ENCODE results near the gene BRAF. TPM values are rescaled to one million over a fixed set of nuclear protein-coding genes. Genes with fewer than 3 reads are reported as not detected.
A peak's percentile ranks its signal among the peaks of the same experiment; 100 is the strongest.
"Not testable (repeated sequence)": the region's sequence is repeated elsewhere in the genome, so short reads cannot be mapped to it uniquely, and the experiment has no call there.

BRAF gene
- total RNA-seq, 2 donors from 2014 or later: 19.4 to 33.5 TPM

DNA sequence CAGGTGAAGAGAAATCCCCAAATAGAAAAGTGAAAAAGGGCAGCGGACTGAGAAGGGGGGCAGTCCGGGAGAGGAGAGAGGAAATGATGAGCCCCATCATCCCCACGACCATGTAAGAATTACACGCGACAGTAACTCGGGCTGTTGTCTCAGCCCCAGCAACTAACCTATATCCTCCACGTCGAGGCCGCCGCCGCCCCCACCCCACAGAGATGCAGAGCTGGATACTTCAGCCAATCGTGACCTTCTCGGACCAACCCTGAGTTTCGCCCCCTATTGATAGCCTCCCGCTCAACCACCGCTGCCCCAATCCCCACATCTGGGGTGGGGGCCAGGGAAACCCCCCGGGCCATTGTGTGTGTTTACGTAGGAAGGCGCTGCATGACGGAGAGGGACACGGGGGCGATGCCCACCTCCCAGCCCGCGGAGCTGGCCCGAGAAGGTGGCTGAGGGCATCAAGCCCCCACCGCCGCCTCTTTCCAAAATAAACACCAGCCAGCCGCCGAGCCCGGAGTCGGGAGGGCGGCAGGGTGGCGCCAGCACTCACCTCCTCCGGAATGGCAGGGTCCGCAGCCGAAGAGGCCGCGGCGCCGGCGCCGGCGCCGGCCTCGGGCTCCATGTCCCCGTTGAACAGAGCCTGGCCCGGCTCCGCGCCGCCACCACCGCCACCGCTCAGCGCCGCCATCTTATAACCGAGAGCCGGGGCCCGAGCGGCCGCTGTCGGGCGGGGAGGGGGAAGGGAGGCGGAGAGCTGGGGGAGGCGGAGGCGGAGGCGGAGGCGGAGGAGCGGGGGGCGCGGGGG is 509 bp downstream of the BRAF start:
- Mint-ChIP-seq H3K27ac (no peak overlapping the region), H3K9me3 (peaks cover 0 to 5% of the 10 kb centered on the region in 2 donors)

DNA sequence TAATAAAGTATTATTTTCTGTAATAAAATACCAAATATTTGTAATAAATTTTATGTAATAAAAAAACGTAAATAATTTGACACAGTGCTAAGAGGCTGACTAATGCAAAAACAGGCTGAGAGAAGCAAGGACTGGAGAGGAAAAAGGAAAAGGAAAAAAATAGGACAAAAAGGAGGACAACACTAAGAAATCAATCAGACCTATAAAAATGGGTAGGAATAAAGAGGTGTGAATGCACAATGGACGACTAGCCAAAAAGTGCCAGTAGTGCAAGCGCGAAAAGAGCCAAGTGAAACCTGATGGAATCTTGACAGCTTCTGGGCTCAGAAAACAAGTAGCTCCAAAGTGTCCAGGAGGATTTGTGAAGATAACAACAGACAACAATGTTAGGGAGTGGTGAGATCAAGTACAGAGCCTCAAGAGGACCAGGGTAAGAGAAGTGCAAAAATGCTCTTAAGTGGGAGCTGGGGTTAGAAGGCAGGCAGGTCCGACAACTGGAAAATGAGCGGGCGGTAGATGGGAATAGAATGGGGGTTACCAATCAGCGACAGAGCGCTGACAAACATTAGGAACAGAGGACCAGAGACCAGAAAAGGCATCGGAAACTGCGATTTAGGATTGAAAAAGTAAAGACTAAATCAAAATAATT is 1.2 kb downstream of the BRAF start:
- Mint-ChIP-seq H3K36me3 (peaks cover 0 to 17% of the 10 kb centered on the region in 2 donors), H3K27ac (no peak overlapping the region), H3K9me3 (peaks cover 0 to 5% of the 10 kb centered on the region in 2 donors)
- no peak for DNase-seq (ENCODE audit: low spot score in 2 of 2)
- peak in 1 of 2 donors; percentile 11 for ATAC-seq

More for the DNA sequence above, 509 bp downstream of the BRAF start:
- peaks cover 0 to 16% of the 10 kb centered on the region in 2 donors for H3K36me3 Mint-ChIP-seq
- ATAC-seq (peak; percentile 75 to 85), DNase-seq (ENCODE audit: low spot score in 2 of 2) (peak; percentile 64 to 80)

DNA sequence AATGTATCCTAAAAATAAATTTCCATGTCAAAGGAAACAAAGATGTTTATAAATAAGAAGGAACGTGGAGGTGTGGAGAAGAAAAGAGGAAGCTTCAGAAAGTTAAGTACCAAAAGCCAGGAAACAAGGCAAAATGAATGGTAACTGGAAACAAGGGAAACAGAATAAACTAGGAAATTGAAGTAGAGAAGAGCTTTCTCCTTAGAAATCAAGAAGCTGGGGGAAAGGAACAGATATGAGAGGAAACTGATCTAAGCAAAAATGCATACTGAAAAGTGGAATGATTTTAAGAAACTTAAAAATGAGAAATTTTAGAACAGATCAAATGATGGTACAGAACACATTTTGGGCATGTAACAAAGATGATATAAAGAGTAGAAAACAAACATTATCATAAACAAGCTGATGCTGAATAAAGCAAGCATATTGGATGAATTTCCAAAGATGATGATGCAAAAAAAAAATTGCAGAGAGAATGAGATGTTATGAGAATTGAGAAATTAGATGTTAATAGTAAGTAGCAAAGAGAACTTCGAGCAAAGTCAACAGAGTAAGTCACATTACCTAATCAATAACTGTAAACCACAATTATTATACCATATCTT is 1.9 kb downstream of the BRAF start:
- Mint-ChIP-seq H3K9me3 (peaks cover 0 to 3% of the 10 kb centered on the region in 2 donors), H3K36me3 (peaks cover 0 to 11% of the 10 kb centered on the region in 2 donors), H3K27ac (no peak overlapping the region)
- ATAC-seq: no peak
- no peak for DNase-seq (ENCODE audit: low spot score in 2 of 2)

DNA sequence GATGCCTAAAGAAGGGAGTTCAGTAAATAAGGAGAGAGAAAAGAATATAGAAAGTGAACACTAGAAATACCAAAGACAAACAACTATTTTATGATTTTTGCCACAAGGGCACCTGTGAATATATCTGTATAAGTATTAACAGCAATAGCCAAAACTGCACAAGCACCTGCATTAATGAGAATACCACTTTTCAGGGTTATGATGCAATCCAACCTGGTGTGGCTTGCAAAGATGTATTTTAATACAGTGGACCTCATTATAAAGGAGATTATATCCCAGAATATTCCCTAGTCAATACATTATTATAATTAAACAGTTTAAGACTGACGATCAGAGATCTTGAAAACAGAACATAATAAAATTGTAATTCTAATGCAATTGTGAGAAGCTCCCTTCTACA is 4.0 kb downstream of the BRAF start:
- no peaks in the 10 kb centered on the region for H3K9me3 Mint-ChIP-seq
- H3K36me3 Mint-ChIP-seq: peaks cover 0 to 7% of the 10 kb centered on the region in 2 donors
- no peak overlapping the region for H3K27ac Mint-ChIP-seq
- DNase-seq (ENCODE audit: low spot score in 2 of 2) (no peak), ATAC-seq (no peak)

DNA sequence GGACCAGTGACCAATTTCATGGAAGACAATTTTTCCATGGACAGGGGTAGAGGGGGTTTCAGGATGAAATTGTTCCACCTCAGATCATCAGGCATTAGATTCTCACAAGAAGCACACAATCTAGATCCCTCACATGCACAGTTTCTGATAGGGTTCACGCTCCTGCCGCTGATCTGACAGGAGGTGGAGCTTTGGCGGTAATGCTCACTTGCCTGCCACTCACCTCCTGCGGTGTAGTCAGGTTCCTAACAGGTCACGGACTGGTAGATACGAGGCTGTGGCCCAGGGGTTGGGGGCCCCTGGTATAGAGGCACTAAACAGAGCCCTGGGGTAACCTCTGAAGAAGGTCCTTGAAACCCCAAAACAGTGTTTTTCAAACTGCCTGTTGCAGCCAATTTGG is 6.5 kb downstream of the BRAF start:
- DNase-seq (ENCODE audit: low spot score in 2 of 2): no peak
- Mint-ChIP-seq H3K27ac (no peak overlapping the region), H3K9me3 (no peaks in the 10 kb centered on the region), H3K36me3 (peaks cover 0 to 7% of the 10 kb centered on the region in 2 donors)
- ATAC-seq: no peak

DNA sequence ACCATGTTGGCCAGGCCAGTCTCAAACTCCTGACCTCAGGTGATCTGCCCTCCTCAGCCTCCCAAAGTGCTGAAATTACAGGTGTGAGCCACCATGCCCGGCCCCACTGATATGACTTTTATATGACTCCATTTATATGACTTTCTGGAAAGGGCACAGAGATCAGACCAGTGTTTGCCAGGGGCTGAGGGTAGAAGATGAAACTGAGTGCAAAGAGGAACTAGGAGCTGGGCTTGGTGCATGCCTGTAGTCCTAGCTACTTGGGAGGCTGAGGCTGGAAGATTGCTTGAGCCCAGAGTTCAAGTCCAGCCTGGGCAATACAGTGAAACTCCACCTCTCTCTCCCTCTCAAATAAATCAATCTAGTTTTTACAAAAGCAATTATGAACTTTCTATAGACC is 7.5 kb downstream of the BRAF start:
- peak overlapping the region in 1 of 2 donors; percentile 60 for H3K27ac Mint-ChIP-seq

DNA sequence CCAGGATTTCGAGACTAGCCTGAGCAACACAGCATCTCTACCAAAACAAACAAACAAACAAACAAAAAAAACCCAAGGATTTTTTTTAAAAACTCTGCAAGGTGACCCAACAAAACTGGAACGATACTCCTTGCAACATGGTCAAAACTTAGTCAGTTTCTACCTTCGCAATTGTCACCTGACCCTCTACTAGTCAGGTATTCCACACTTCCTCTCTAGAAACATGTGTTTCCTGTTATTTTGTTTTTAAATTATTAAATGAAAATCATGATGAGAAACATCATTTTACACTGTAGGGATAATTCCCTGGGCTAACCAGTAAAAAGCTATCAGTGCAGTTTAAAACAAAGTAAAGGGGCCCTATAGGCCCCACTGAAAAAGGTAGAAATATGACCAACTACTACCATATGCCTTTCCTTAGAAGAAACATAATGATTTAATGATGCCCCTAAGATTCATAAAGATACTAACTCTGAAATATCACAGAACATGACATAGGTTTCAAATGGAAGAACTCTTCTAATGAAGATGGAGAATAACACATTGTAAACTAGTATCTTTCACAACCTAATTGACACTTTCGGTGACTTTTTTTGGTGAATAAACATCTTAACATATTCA is 8.7 kb downstream of the BRAF start:
- Mint-ChIP-seq H3K27ac (no peak overlapping the region), H3K9me3 (no peaks in the 10 kb centered on the region), H3K36me3 (peaks cover 0 to 7% of the 10 kb centered on the region in 2 donors)
- DNase-seq (ENCODE audit: low spot score in 2 of 2) (no peak), ATAC-seq (peak in 1 of 2 donors; percentile 47)

More for the DNA sequence above, 7.5 kb downstream of the BRAF start:
- ATAC-seq (no peak), DNase-seq (ENCODE audit: low spot score in 2 of 2) (no peak)
- Mint-ChIP-seq H3K9me3 (no peaks in the 10 kb centered on the region), H3K36me3 (peaks cover 0 to 7% of the 10 kb centered on the region in 2 donors)

DNA sequence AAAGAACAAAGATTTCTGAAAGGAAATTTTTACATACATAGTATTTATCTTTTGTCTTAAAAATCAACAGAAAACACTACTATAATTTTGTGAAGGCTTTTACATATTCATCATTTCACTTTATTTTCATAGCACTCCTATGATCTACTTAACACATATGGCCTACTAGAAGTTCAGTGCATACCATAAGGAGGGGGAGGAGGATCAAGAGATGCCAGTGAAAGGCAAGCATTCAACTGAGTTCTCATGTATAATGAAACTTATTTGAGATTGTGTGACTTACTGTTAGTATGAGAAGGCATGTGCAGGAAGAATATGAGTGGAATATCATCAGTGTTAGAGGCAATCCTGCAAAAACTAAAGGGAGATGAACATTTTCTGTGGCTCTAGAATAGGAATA is 10.6 kb downstream of the BRAF start:
- Mint-ChIP-seq H3K9me3 (no peaks in the 10 kb centered on the region), H3K27ac (no peak overlapping the region), H3K36me3 (no peaks in the 10 kb centered on the region)
- ATAC-seq: no peak
- DNase-seq (ENCODE audit: low spot score in 2 of 2): no peak

DNA sequence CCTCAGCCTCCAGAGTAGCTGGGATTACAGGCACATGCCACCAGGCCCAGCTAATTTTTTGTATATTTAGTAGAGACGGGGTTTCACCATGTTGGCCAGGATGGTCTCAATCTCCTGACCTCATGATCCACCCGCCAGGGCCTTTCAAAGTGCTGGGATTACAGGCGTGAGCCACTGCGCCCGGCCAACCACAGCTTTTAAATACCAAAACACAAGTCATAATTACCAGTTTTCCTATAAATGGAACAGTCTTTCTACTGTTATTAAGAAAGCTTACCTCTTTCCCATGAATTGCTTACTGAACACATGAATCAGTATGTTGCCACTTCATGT is 11.2 kb downstream of the BRAF start:
- H3K27ac Mint-ChIP-seq; DNase-seq (ENCODE audit: low spot score in 2 of 2); H3K36me3 Mint-ChIP-seq; ATAC-seq; H3K9me3 Mint-ChIP-seq: not testable (repeated sequence)

DNA sequence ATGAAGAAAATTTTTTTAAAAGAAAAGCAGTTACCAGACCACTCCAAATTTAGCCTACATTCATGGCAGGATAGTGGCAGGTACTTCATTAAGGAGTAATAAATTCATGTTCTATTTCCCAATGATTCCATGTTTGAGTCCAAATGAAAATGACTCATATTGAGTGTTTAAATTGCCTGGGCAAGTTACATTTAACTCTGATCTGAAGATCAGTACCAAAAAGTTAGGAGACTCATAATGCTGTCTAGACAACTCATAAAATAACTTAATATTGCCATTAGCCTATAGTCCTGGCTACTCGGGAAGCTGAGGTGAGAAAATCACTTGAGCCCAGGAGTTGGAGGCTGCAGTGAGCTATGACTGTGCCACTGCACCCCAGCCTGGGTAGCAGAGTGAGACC is 13.0 kb downstream of the BRAF start:
- no peaks in the 10 kb centered on the region for H3K9me3 Mint-ChIP-seq
- no peak overlapping the region for H3K27ac Mint-ChIP-seq
- no peaks in the 10 kb centered on the region for H3K36me3 Mint-ChIP-seq
- ATAC-seq (no peak), DNase-seq (ENCODE audit: low spot score in 2 of 2) (no peak)

DNA sequence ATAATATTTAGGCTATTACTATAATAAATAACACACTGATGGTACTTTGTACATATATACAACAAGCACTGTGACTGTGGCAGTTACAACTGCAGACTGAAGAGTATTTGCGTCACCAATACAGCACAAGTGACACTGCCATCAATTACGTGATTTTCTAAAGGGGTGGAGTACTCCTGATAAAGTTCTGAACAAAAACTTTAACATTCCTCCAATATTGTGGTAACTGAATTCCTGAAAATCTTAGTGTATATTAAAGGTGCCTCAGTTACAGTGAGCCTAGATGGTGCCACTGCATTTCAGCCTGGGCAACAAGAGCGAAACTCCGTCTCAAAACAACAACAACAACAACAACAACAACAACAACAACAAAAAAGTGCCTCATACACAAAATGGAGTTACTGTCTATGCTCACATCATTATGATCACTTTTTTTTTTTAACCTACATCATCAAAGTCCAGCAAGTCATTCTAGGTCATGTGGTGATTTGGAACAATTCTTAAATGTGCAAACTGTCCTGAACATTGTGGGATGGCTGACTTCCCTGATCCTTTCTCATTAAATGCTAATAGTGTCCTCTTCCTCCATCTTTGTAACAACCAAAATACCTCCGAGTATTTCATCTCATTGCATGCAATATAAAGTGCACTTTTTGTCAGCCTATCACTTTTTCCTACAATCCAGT is 15.1 kb downstream of the BRAF start:
- Mint-ChIP-seq H3K36me3 (no peaks in the 10 kb centered on the region), H3K9me3 (no peaks in the 10 kb centered on the region), H3K27ac (no peak overlapping the region)
- DNase-seq (ENCODE audit: low spot score in 2 of 2) (no peak), ATAC-seq (no peak)

DNA sequence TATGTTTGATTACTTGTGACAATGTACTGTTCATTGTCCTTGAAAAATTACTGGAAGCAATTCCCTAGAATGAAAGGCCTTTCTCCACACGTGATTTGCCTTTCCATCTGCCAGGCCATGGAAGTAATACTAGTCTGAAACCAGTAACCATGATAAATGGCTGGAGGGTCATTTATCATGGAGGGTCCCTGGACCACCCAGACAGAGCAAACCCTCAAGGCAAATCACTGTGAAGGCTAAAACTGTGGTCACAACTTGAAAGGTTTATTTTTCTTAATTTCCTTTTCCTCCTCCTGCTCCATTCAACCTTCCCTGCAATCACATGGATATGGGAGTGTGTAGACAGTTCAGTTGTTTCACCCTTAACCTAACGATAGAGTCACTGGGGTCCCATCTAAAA is 16.4 kb downstream of the BRAF start:
- Mint-ChIP-seq H3K27ac (no peak overlapping the region), H3K9me3 (peaks cover 0 to 3% of the 10 kb centered on the region in 2 donors), H3K36me3 (peaks cover 0 to 11% of the 10 kb centered on the region in 2 donors)
- ATAC-seq (no peak), DNase-seq (ENCODE audit: low spot score in 2 of 2) (no peak)

DNA sequence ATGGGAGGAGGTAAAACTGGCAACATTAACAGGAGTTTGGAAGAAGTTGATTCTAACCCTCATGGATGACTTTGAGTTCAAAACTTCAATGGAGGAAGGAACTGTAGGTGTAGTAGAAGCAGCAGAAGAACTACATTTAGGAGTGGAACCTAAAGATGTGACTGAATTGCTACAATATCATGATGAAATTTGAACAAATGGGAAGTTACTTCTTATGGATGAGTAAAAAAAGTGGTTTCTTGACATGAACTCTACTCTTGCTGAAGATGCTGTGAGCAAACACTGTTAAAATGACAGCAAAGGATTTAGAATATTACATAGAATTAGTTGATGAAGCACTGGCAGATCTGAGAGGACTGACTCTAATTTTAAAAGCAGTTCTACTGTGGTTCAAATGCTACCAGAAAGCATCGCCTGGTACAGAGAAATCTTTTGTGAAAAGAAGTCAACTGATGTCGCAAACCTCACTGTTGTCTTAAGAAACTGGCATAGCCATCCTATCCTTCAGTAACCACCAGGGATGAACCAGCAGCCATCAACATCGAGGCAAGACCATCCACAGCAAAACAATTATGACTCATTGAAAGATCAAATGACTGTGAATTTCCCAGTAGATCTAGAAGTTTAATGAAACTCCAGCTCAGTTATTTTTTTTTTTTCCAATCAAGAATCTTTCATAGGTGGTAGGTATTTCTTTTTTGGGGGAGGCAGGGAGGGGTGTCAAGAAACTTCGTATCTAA is 20.8 kb downstream of the BRAF start:
- DNase-seq (ENCODE audit: low spot score in 2 of 2) (no peak), ATAC-seq (peak; percentile 53 to 59)
- H3K36me3 Mint-ChIP-seq: peaks cover 0 to 16% of the 10 kb centered on the region in 2 donors
- H3K27ac Mint-ChIP-seq: peak overlapping the region in 1 of 2 donors; percentile 53
- peaks cover 0 to 3% of the 10 kb centered on the region in 2 donors for H3K9me3 Mint-ChIP-seq

DNA sequence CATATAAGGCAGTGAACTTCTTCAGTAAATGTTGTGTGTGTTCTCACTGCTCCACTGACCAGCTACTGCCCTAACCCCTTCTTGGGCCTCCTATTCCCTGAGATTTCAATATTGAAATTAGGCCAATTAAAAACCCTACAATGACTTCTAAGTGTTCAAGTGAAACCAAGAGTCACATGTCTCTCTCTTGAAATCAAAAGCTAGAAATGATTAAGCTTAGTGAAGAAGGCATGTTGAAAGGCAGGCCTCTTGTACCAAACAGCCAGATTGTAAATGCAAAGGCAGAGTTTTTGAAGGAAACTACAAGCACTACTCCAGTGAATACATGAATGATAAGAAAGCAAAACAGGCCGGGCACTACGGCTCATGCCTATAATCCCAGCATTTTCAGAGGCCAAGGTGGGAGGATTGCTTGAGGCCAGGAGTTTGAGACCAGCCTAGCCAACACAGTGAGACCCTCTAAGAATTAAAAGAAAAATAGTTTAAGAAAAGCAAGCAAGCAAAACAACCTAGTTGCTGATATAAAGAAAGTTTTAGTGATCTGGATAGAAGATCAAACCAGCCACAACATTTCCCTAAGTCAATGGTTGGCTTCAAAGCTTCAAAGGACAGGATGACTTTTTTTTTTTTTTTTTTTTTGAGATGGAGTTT is 22.3 kb downstream of the BRAF start:
- peaks cover 0 to 16% of the 10 kb centered on the region in 2 donors for H3K36me3 Mint-ChIP-seq
- ATAC-seq (peak; percentile 84 to 87), DNase-seq (ENCODE audit: low spot score in 2 of 2) (no peak)
- H3K9me3 Mint-ChIP-seq: peaks cover 0 to 3% of the 10 kb centered on the region in 2 donors
- H3K27ac Mint-ChIP-seq: peak overlapping the region; percentile 81 to 93

DNA sequence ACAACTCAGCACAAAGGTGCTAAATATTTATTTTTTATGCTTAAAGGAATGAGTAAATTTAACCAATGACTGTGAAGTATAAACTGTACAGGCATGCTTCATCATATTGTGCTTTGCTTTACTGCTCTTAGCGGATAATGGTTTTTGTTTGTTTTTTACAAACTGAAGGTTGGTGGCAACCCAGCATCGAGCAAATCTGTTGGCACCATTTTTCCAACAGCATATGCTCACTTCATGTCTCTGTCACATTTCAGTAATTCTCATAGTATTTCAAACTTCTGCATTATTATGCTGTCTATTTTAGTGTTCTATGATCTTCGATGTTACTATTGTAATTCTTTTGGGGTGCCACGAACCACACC is 22.8 kb downstream of the BRAF start:
- DNase-seq (ENCODE audit: low spot score in 2 of 2): no peak
- Mint-ChIP-seq H3K27ac (peak overlapping the region in 1 of 2 donors; percentile 81), H3K9me3 (peaks cover 0 to 3% of the 10 kb centered on the region in 2 donors), H3K36me3 (peaks cover 0 to 16% of the 10 kb centered on the region in 2 donors)
- no peak for ATAC-seq

Data from activated naive CD4-positive, alpha-beta T cell treated with anti-CD3 and anti-CD28 coated beads, Interleukin-2, amount 50 U/mL, for 72 hours (primary cell).